CD4-positive, alpha-beta T cell treated with Interleukin-17A for 1 hour (primary cell): ENCODE data around the gene TBX19.
A peak's percentile ranks its signal among the peaks of the same experiment; 100 is the strongest.

Source experiments
- DNase-seq: peaks from one replicate; pipeline ENCODE4 v3.0.0-alpha.2; 2020

TBX19 gene

GRCh38 chr1:168280296-168280927, at the start of gene TBX19:
Gene TBX19, plus strand, starts transcription at chr1:168280877. Its CDS starts 214 bp downstream, at chr1:168281091.
- no peak for DNase-seq

GRCh38 chr1:168234846-168235547, 45.7 kb upstream of the TBX19 start:
- peak; percentile 69 for DNase-seq

- DNase-seq, result no peak
These were observed 45.2 kb upstream of the TBX19 start for GRCh38 chr1:168235548-168235885.

GRCh38 chr1:168235937-168236336, 44.7 kb upstream of the TBX19 start:
- DNase-seq, result no peak

DNA sequence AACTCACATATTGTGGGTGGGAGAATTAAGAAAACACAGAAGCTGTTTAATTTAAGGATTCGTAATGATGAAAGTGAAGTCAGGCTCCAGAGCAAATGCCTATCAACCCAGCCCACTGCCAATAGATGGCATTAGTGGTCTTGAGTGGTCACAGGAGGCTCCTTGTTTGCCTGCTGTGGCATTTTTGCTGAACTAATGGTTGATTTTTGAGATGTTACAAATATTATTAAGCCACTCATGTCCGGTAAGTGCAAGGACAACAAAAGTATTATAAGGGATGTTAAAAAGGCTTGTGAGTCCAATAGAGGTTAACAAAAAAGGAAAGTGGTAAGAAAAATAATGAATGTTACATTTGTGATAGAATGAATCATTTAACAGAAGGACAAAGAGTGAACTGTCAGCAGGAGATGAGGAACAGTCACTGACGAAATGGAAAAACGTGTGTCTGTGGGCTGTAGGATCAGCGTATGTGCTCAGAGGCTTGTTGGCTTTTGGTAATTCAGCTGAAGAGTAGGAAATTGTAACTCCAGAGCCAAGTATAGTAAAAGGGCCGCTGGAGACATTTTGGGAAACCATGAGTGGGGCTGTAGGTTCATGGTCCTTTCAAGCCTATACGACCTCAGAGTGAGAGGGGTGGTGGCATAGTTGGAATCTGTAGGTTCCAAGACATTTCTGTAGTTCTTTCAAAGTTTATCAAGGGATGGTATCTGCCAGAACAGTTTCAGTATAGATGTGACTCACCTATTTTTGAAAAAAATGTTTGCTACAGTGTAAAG, 43.7 kb upstream of the TBX19 start:
- DNase-seq, result no peak

DNA sequence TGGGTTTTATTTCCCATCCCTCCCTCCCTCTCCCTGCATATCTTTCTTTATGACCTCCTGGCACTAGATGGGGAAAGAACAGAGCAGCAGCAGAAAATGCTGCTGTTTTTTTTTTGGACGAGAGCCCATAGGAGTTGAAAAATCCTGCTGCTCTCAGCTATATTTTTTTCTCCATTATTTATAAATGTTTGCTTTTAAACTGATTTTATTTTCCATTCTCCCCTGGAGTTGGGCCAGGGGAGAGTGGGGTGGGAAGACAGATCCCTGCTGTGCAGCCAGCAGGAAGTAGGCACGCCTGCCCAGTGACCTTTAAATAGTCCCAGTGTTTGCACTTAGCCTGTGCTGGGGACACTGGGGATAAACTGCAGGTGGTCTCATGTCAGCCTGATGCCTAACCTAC, 37.5 kb upstream of the TBX19 start:
- DNase-seq, result no peak

- DNase-seq, result no peak
These were observed 37.0 kb upstream of the TBX19 start for GRCh38 chr1:168243636-168244212.

- DNase-seq, result no peak
These were observed 35.6 kb upstream of the TBX19 start for GRCh38 chr1:168245042-168245441.

DNA sequence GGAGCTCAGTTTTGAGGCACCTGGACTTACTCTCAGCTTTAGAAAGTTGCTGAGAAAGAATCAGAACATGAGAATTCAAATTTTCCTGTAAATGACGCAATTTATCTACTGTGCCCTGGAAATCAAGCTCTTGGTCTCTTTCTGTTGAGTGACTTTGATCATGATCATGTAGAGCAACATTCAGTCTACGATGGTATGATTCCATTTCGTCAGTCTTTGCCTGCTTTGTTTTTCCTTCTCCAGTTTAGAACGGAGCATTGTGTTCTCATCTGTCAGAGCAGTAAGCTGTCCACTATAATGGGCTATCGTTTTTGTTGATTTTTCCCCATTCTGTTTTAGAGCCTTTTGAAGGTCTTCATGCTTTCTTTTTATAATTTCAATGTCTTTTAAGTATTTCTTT, 34.2 kb upstream of the TBX19 start:
- DNase-seq, result no peak

DNA sequence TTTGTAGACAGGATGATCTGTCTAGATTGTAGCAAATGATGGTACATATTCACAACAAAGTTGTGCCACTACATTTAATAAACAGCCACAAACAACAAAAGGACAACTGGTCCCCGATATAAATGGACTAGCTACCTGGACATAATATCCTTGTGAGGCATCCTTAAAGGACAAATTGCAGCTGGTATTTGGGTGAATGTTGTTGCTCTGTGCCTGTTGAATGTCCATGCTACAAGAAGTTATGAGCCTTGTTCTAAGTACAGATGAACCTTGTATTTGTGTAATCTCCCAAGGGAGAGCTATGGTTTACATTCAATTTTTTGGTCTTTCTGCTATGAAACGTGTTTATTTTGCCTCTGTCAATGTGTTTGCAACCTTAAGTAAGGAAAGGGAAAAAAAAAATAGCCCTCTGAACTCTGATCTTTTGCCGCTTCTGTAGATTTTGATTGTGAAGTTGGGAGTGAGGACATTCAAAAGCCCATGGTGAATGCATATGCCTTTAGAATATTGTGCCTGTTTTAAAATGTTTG, 28.4 kb upstream of the TBX19 start:
- DNase-seq, result no peak

- DNase-seq, result no peak
These were observed 24.5 kb upstream of the TBX19 start for GRCh38 chr1:168256164-168256563.

DNA sequence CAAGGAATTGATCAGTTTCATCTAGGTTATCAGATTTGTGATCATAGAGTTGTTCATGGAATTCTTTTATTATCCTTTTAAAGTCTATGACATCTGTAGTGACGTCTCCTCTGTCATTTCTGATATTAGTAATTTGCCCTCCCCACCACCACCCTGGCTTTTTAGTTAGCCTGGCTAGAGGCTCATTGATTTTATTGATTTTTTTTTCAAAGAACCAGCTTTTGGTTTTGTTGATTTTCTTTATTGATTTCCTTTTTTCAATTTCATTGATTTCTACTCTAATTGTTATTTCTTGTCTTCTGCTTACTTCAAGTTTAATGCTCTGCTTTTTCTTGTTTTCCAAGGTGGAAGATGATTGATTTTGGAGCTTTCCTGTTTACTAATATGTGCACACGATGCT, 23.3 kb upstream of the TBX19 start:
- DNase-seq, result no peak

DNA sequence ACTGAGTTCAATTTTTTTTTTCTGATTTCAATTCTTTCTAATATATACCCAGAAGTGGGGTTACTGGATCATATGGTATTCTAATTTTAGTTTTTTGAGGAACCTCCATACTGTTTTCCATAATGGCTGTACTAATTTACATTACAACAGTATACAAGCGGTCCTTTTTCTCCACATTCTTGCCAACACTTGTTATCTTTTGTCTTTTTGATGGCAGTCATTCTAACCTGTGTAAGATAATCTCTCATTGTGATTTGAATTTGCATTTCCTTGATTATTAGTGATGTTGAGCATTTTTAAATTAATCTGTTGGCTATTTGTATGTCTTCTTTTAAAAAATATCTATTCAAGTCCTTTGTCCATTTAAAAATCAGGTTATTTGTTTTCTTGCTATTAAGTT, 21.1 kb upstream of the TBX19 start:
- DNase-seq, result no peak

GRCh38 chr1:168260393-168260792, 20.3 kb upstream of the TBX19 start:
- no peak for DNase-seq

DNA sequence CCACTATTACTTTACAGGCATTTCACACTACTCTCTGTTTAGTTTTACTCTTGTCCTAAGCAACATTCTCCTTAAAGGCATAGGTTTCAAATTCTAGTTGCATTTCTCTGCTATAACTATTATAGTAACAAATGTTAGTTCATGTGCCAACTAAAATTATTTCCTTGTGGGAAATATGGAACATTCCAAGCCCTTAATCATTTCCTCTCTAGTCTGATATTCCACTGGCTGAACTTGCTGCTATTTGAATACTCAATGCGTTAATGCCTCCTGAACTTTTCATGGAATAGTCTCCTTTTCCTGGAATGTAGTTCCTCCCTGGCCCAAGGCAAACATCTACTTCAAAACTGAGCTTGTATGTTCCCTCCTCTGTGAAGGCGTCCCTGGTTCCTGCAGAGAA, 19.3 kb upstream of the TBX19 start:
- no peak for DNase-seq

- DNase-seq, result no peak
These were observed 17.5 kb upstream of the TBX19 start for GRCh38 chr1:168263130-168263529.

DNA sequence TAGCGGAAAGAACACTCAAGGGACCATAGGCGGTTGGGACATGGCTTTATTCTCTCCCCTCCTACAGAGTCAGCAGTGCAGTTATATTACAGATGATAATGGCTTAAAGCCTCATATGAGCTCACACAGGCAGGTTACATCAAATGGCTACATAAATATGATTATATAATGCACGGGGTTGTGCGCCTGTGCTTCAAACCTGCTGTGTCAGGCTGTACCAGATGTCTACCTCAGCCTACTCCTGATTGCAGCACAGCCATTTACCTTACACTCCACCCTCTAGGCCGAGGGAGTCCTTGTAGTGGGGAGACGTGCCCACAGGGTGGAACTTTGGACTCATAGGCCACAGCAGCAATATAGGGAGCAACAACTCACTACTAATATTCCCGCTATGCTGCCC, 16.4 kb upstream of the TBX19 start:
- no peak for DNase-seq

DNA sequence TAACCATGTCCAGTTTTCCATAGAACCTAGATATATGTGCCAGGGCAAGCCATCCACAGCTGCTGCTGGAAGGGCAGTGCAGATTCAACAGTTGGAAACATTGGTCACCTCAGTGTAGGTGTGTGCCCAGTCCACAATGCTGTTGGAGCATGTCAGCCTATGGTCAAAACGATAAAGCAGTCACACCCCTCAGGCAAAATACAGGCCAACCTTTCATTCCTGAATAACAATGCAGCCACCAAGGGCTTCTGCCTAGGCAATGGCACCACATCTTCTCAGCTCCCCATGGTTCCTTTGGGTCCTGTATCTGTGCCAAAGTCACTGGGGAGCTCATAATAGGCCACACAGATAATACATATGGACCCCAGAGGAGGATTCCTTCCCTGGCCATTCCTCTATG, 15.1 kb upstream of the TBX19 start:
- no peak for DNase-seq

- DNase-seq, result no peak
These were observed 14.0 kb upstream of the TBX19 start for GRCh38 chr1:168266644-168267186.

DNA sequence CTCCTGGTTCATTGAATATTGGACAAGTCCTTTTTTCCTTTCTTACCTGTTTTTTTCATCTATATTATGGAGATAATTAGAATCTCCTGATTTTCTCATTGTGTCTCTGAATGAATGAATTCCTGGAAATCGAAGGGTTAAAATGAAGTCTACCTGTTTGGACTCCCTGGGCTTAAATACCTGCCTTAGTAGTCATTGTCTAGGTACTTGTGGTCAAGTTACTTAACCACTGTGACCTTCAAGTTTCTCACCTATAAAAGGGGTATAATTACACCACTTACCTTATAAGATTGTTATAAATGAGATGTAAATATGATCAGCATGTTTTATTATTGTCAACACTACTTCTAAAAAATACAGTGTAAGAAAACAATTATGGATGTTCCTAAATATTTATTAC, 9.0 kb upstream of the TBX19 start:
- no peak for DNase-seq

DNA sequence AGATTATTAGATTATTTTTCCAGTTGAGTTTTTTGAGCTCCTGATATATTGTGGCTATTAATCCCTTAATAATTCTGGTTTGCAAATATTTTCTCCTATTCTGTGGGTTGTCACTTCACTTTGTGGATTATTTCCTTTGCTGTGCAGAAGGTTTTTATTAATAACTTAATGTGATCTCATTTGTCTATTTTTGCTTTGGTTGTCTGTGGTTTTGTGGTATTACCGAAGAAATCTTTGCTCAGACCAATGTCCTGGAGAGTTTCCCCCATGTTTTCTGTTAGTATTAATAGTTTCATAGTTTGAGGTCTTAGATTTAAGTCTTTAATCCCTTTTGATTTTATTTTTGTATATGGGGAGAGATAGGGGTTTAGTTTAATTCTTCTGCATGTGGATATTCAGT, 7.1 kb upstream of the TBX19 start:
- DNase-seq, result no peak

- DNase-seq, result no peak
These were observed 1.4 kb upstream of the TBX19 start for GRCh38 chr1:168279253-168279652.

GRCh38 chr1:168281603-168282325, 1.1 kb downstream of the TBX19 start:
- no peak for DNase-seq
